Peyer's patch (tissue), 4 donors: ENCODE measurements around the gene DPH7. TPM values are rescaled to one million over a fixed set of nuclear protein-coding genes. Genes with fewer than 3 reads are reported as not detected.
"Not testable (repeated sequence)": the region's sequence is repeated elsewhere in the genome, so short reads cannot be mapped to it uniquely, and the experiment has no call there.

Experiments used
- DNase-seq, 3 donors: peaks; one replicate each; pipeline ENCODE4 v3.0.0-alpha.2; 2017 to 2019
- H3K27ac ChIP-seq, 4 donors: fragments of 200-600 bp; sonication (generic); one replicate each; pipeline ENCODE4 v1.5.1; 2016 to 2019
- H3K27me3 ChIP-seq, 2 donors: fragments of 200-600 bp; sonication (generic); one replicate each; pipeline ENCODE4 v1.5.1; 2019
- H3K36me3 ChIP-seq, 3 donors: fragments of 200-600 bp; sonication (generic); one replicate each; pipeline ENCODE4 v1.5.1; 2016 to 2019
- H3K4me1 ChIP-seq, 4 donors: fragments of 200-600 bp; sonication (generic); one replicate each; pipeline ENCODE4 v1.5.1; 2016 to 2019
- H3K4me3 ChIP-seq, 4 donors: fragments of 200-600 bp; sonication (generic); 1 replicate in 3 of 4; 2 replicates in 1 of 4; pipeline ENCODE4 v1.5.1; 2016 to 2019; ENCODE audit warnings: mild to moderate bottlenecking in 1 of 4
- H3K9me3 ChIP-seq, 4 donors: fragments of 200-600 bp; sonication (generic); one replicate each; pipeline ENCODE4 v1.5.1; 2016 to 2019; ENCODE audit warnings: mild to moderate bottlenecking in 1 of 4
- POLR2A ChIP-seq, 2 donors: fragments of 450-650 bp; IDR thresholded peaks; one replicate each; pipeline ENCODE4 v1.5.1; 2017; ENCODE audit warnings: antibody characterized with exemption in 2 of 2, mild to moderate bottlenecking in 2 of 2, moderate library complexity in 2 of 2
- total RNA-seq, 4 donors: library from RNA; depleted of rRNA; stranded (reverse); fragments of >200 nt; gene quantifications; one replicate each; pipeline ENCODE4 v1.1.0, GENCODE V29; 2016
- TF ChIP-seq, protein P1 (sequence below), 6 experiments: fragments of 450-650 bp in 4 of 6; fragments of 200-600 bp in 2 of 6; sonication (generic) in 1 of 6; IDR thresholded peaks; one replicate each; pipeline ENCODE4 v1.5.1; 2017 to 2019; ENCODE audit warnings: antibody characterized with exemption in 6 of 6, mild to moderate bottlenecking in 3 of 6, moderate library complexity in 1 of 6

DPH7 gene
- total RNA-seq: 10 to 100 TPM; 21.9 to 52.5 (median 44.5) TPM

DNA sequence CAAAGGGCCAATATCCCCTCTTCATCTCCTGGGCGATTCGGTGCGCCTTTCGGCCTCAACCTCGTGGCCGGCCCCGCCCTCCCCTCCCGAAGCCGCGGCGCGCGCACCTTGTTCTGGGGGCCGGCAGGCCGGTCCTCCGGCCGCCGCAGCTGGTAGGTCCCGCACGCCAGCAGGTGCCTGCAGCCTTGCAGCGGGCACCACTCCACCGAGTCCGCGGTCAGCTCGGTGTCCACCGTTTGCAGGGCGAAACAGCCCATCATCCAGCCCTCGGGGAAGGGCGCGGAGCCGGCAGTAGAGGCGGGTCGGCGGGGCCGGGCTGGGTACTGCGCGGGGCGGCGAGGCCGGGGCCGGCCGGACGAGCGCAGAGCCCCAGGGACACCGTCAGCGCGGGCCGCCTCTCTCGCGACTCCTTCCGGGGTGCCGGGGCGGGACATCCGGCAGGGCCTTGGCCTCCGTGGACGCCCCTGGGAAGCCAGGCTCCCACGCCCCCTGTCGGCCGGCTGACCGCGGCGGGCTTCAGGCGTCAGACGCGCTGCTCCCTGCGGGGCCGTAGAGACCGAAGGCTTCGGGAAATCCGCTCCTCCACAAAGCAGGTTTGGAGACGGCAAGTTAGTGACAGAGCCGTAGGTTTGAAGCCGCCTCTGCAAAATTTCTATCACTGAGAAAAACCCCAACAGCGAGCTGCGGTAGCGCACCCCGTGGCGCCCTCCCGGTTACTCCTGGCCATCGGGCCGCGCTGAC is at the start of gene DPH7:
DPH7 (minus strand) TSS at position 408 of the 741 bp plus-strand sequence; CDS start at position 260, 148 bp downstream.
- H3K36me3 ChIP-seq: peaks cover 0 to 35% (median 0%) of the 10 kb centered on the region in 3 donors

GRCh38 chr9:137627406-137627805 is 48.7 kb upstream of the DPH7 start:
- DNase-seq: peak in 1 of 3 donors; percentile 14
- not testable (repeated sequence) for H3K9me3 ChIP-seq, H3K27me3 ChIP-seq, H3K27ac ChIP-seq, H3K36me3 ChIP-seq, H3K4me3 ChIP-seq
- H3K4me1 ChIP-seq: peaks cover 0 to 46% (median 9%) of the 10 kb centered on the region in 4 donors

More for the DNA sequence above, at the start of gene DPH7:
- DNase-seq: peak; percentile 95 to 98 (median 97)
- H3K27ac ChIP-seq: peak within 1 kb of the TSS; percentile 63 to 94 (median 84)
- no peaks in the 10 kb centered on the region for H3K9me3 ChIP-seq
- TF ChIP-seq, protein P1, sequence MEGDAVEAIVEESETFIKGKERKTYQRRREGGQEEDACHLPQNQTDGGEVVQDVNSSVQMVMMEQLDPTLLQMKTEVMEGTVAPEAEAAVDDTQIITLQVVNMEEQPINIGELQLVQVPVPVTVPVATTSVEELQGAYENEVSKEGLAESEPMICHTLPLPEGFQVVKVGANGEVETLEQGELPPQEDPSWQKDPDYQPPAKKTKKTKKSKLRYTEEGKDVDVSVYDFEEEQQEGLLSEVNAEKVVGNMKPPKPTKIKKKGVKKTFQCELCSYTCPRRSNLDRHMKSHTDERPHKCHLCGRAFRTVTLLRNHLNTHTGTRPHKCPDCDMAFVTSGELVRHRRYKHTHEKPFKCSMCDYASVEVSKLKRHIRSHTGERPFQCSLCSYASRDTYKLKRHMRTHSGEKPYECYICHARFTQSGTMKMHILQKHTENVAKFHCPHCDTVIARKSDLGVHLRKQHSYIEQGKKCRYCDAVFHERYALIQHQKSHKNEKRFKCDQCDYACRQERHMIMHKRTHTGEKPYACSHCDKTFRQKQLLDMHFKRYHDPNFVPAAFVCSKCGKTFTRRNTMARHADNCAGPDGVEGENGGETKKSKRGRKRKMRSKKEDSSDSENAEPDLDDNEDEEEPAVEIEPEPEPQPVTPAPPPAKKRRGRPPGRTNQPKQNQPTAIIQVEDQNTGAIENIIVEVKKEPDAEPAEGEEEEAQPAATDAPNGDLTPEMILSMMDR (IDR thresholded peaks at IDR 0.05): peak; percentile 94 to 98 (median 96)
- TF ChIP-seq POLR2A (IDR thresholded peaks at IDR 0.05): peak; percentile 73 to 76
- peaks cover 0 to 20% (median 10%) of the 10 kb centered on the region in 4 donors for H3K4me1 ChIP-seq
- H3K27me3 ChIP-seq: no peaks in the 10 kb centered on the region
- peak within 1 kb of the TSS; percentile 78 to 99 (median 88) for H3K4me3 ChIP-seq

DNA sequence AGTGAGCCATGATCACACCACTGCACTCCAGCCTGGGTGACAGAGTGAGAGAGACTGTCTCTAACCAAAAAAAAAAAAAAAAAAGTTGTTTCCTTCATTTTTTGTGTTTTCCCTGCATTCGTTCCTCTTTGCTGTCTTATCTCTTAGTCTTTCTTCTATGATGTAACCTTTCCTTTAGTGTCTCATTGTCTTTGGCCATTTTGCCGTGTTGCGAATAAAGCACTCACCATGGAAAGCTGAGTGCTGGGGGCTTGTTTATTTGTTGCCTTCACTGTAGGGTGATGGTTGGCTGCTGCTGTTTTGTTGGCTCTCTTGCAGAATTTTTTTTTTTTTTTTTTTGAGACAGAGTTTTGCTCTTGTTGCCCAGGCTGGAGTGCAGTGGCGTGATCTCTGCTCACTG is 47.7 kb upstream of the DPH7 start:
- Histone ChIP-seq H3K4me3 (no peak overlapping the region), H3K27me3 (no peaks in the 10 kb centered on the region), H3K4me1 (peaks cover 0 to 44% (median 9%) of the 10 kb centered on the region in 4 donors), H3K27ac (no peak overlapping the region), H3K9me3 (no peaks in the 10 kb centered on the region), H3K36me3 (no peaks in the 10 kb centered on the region)
- no peak for DNase-seq
- no peak for TF ChIP-seq POLR2A (IDR thresholded peaks at IDR 0.05)
- TF ChIP-seq, protein P1 (IDR thresholded peaks at IDR 0.05): no peak

GRCh38 chr9:137622211-137622610 is 43.5 kb upstream of the DPH7 start:
- peaks cover 0 to 32% (median 21%) of the 10 kb centered on the region in 4 donors for H3K4me1 ChIP-seq
- H3K9me3 ChIP-seq, H3K36me3 ChIP-seq, DNase-seq, H3K4me3 ChIP-seq, H3K27me3 ChIP-seq, H3K27ac ChIP-seq: not testable (repeated sequence)

DNA sequence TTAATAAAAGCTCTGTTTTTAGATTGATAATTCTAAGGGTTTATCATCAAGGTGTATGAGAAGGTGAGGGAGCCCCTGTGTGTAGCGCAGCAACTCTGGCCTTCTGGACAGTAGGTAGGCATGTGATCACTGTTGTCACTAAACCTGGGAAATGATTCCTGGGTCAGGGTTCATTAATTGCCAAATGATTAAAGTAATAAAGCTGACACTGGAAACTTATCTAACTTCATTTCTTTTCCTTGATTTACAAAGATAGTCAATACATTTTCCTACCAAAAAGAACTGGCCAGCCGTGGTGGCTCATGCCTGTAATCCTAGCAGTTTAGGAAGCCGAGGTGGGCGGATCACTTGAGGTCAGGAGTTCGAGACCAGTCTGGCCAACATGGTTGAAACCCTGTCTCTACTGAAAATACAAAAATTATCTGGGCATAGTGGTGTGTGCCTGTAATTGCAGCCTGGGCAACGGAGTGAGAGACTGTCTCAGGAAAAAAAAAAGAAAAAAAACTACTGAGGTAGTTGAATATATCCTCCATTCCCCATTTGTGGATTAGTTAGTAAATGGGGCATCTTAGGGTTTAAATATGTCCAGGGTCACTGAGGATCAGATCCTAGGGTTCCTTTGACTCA is 42.5 kb upstream of the DPH7 start:
- Histone ChIP-seq H3K9me3 (no peaks in the 10 kb centered on the region), H3K27ac (no peak overlapping the region), H3K4me1 (peaks cover 0 to 38% (median 21%) of the 10 kb centered on the region in 4 donors), H3K4me3 (no peak overlapping the region), H3K27me3 (no peaks in the 10 kb centered on the region), H3K36me3 (peaks cover 0 to 4% (median 0%) of the 10 kb centered on the region in 3 donors)
- TF ChIP-seq, protein P1 (IDR thresholded peaks at IDR 0.05): peak; percentile 16 to 47 (median 35)
- TF ChIP-seq POLR2A (IDR thresholded peaks at IDR 0.05): no peak
- peak in 1 of 3 donors; percentile 16 for DNase-seq

DNA sequence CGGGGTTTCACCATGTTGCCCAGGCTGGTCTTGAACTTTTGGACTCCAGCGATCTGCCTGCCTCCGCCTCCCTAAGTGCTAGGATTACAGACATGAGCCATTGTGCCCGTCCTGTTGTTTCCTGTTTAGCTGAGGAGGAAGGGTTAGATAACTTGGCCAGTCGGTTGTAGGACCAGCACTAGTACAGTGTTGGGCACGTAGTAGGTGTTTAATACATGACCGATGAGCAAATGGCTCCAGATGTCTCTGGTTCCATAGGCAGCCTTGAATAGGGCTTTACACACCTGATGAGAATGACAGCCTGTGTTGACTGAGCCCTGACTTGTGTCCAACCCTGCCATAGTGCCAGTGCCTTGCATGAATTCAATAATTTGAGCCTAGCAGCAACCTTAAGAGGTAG is 41.9 kb upstream of the DPH7 start:
- no peak for DNase-seq
- no peak overlapping the region for H3K27ac ChIP-seq
- peak overlapping the region in 1 of 4 donors; percentile 94 for H3K4me3 ChIP-seq

More for the DNA sequence above, 41.9 kb upstream of the DPH7 start:
- TF ChIP-seq, protein P1 (IDR thresholded peaks at IDR 0.05): no peak
- TF ChIP-seq POLR2A (IDR thresholded peaks at IDR 0.05): no peak
- Histone ChIP-seq H3K36me3 (peaks cover 0 to 8% (median 0%) of the 10 kb centered on the region in 3 donors), H3K9me3 (no peaks in the 10 kb centered on the region), H3K4me1 (peaks cover 0 to 38% (median 19%) of the 10 kb centered on the region in 4 donors), H3K27me3 (no peaks in the 10 kb centered on the region)
